ENCODE measurements around the gene APOL6.

Gene APOL6

GRCh38 chr22:35685731-35686130 lies 37.5 kb downstream of the APOL6 start:
- Histone ChIP-seq H3K36me3 (ENCODE audit: control insufficient read depth, low read length) (no peaks in the 10 kb centered on the region), H3K79me2 (ENCODE audit: control insufficient read depth, low read length) (no peaks in the 10 kb centered on the region), H3F3A (ENCODE audit: control insufficient read depth, insufficient read depth) (peaks cover 6% of the 10 kb centered on the region; the same call in 1 of the 2 replicates), H3K4me3 (ENCODE audit: low read length) (peak overlapping the region; percentile 46), H3K9me2 (replicated peaks; ENCODE audit: control insufficient read depth, low read length) (no peaks in the 10 kb centered on the region), H3K9me3 (ENCODE audit: control insufficient read depth, insufficient read depth, low read length) (peaks cover 10% of the 10 kb centered on the region), H3K27me3 (ENCODE audit: control insufficient read depth, low read length) (no peaks in the 10 kb centered on the region), H4K20me1 (ENCODE audit: control insufficient read depth, insufficient read depth, low read depth, low read length) (no peaks in the 10 kb centered on the region), H3K4me2 (ENCODE audit: low read length) (peak overlapping the region; percentile 67), H3K27ac (ENCODE audit: low read depth, low read length) (peak overlapping the region; percentile 52), H3K4me1 (ENCODE audit: control insufficient read depth, low read length) (peaks cover 43% of the 10 kb centered on the region)
- TF ChIP-seq, protein P1, sequence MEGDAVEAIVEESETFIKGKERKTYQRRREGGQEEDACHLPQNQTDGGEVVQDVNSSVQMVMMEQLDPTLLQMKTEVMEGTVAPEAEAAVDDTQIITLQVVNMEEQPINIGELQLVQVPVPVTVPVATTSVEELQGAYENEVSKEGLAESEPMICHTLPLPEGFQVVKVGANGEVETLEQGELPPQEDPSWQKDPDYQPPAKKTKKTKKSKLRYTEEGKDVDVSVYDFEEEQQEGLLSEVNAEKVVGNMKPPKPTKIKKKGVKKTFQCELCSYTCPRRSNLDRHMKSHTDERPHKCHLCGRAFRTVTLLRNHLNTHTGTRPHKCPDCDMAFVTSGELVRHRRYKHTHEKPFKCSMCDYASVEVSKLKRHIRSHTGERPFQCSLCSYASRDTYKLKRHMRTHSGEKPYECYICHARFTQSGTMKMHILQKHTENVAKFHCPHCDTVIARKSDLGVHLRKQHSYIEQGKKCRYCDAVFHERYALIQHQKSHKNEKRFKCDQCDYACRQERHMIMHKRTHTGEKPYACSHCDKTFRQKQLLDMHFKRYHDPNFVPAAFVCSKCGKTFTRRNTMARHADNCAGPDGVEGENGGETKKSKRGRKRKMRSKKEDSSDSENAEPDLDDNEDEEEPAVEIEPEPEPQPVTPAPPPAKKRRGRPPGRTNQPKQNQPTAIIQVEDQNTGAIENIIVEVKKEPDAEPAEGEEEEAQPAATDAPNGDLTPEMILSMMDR (IDR thresholded peaks at IDR 0.05; ENCODE audit: low read depth, low read length, poor library complexity, severe bottlenecking): no peak
- no peak for TF ChIP-seq EZH2phosphoT487 (IDR thresholded peaks at IDR 0.05; ENCODE audit: borderline replicate concordance, low read length)

GRCh38 chr22:35686298-35686697 lies 38.1 kb downstream of the APOL6 start:
- Histone ChIP-seq H3K27me3 (ENCODE audit: control insufficient read depth, low read length) (no peaks in the 10 kb centered on the region), H3K9me3 (ENCODE audit: control insufficient read depth, insufficient read depth, low read length) (peaks cover 7% of the 10 kb centered on the region), H4K20me1 (ENCODE audit: control insufficient read depth, insufficient read depth, low read depth, low read length) (no peaks in the 10 kb centered on the region), H3K27ac (ENCODE audit: low read depth, low read length) (peak overlapping the region; percentile 52), H3K79me2 (ENCODE audit: control insufficient read depth, low read length) (no peaks in the 10 kb centered on the region), H3K4me1 (ENCODE audit: control insufficient read depth, low read length) (peaks cover 45% of the 10 kb centered on the region), H3K4me3 (ENCODE audit: low read length) (peak overlapping the region; percentile 46), H3F3A (ENCODE audit: control insufficient read depth, insufficient read depth) (peaks cover 6% of the 10 kb centered on the region; the same call in 1 of the 2 replicates), H3K9me2 (replicated peaks; ENCODE audit: control insufficient read depth, low read length) (no peaks in the 10 kb centered on the region), H3K36me3 (ENCODE audit: control insufficient read depth, low read length) (no peaks in the 10 kb centered on the region), H3K4me2 (ENCODE audit: low read length) (peak overlapping the region; percentile 67)
- no peak for TF ChIP-seq EZH2phosphoT487 (IDR thresholded peaks at IDR 0.05; ENCODE audit: borderline replicate concordance, low read length)
- TF ChIP-seq, protein P1 (IDR thresholded peaks at IDR 0.05; ENCODE audit: low read depth, low read length, poor library complexity, severe bottlenecking): no peak

DNA sequence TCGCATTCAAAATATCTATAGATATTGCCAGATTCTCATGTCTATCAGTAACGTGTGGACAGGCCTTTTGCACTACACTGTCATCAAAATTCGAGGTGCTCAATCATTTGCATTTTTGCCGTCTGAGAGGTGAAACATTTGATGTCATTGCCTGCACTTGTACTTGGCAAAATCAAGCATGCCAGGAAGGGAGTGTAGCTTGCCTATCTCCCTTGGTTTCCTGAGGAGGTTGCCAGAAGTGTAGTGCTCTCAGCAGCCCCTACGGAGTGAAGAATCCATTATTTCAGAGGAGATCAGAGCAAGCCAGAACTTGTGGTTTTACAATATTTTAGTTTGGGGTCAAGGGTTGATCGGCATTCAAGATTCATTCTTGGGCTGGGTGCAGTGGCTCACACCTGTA lies 39.2 kb downstream of the APOL6 start:
- no peaks in the 10 kb centered on the region for H3K36me3 ChIP-seq (ENCODE audit: control insufficient read depth, low read length)
- H3K9me3 ChIP-seq (ENCODE audit: control insufficient read depth, insufficient read depth, low read length): no peaks in the 10 kb centered on the region
- H3F3A ChIP-seq (ENCODE audit: control insufficient read depth, insufficient read depth): peaks cover 6% of the 10 kb centered on the region; the same call in 1 of the 2 replicates
- H3K27me3 ChIP-seq (ENCODE audit: control insufficient read depth, low read length): no peaks in the 10 kb centered on the region
- peaks cover 45% of the 10 kb centered on the region for H3K4me1 ChIP-seq (ENCODE audit: control insufficient read depth, low read length)
- no peak for TF ChIP-seq EZH2phosphoT487 (IDR thresholded peaks at IDR 0.05; ENCODE audit: borderline replicate concordance, low read length)
- TF ChIP-seq, protein P1 (IDR thresholded peaks at IDR 0.05; ENCODE audit: low read depth, low read length, poor library complexity, severe bottlenecking): no peak
- no peak overlapping the region for H3K4me3 ChIP-seq (ENCODE audit: low read length)
- H3K9me2 ChIP-seq (replicated peaks; ENCODE audit: control insufficient read depth, low read length): no peaks in the 10 kb centered on the region
- H3K27ac ChIP-seq (ENCODE audit: low read depth, low read length): no peak overlapping the region
- no peaks in the 10 kb centered on the region for H3K79me2 ChIP-seq (ENCODE audit: control insufficient read depth, low read length)
- no peaks in the 10 kb centered on the region for H4K20me1 ChIP-seq (ENCODE audit: control insufficient read depth, insufficient read depth, low read depth, low read length)
- no peak overlapping the region for H3K4me2 ChIP-seq (ENCODE audit: low read length)
